GM19239 (cell line): ENCODE data around the gene SPATS2.
"Not testable (repeated sequence)": the region's sequence is repeated elsewhere in the genome, so short reads cannot be mapped to it uniquely, and the experiment has no call there.

Experiments
- DNase-seq: peaks from one replicate; pipeline ENCODE4 v3.0.0; 2011; ENCODE audit warnings: low spot score; ENCODE audit not compliant: insufficient read length
- FAIRE-seq: peaks from 2 replicates; lab custom pipeline; 2011; peaks lifted over from hg19 to GRCh38; lab: Jason Lieb, UNC

Gene SPATS2

GRCh38 chr12:49347311-49348193 lies 19.7 kb upstream of the SPATS2 start:
- DNase-seq: no peak
- peak; percentile 68 for FAIRE-seq

DNA sequence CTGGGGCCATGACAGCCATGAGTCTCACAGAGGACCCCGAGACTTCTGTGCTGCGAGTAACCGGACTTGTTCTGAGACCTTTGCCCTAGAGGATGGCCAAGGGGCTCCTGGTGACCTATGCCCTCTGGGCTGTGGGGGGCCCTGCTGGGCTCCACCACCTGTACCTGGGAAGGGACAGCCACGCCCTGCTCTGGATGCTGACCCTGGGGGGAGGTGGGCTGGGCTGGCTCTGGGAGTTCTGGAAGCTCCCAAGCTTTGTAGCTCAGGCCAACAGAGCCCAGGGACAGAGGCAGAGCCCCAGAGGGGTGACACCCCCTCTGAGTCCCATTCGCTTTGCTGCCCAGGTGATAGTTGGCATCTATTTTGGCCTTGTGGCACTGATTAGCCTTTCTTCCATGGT lies 18.5 kb upstream of the SPATS2 start:
- FAIRE-seq (no peak), DNase-seq (no peak)

GRCh38 chr12:49349266-49349665 lies 18.0 kb upstream of the SPATS2 start:
- DNase-seq (no peak), FAIRE-seq (no peak)

GRCh38 chr12:49352351-49352750 lies 14.9 kb upstream of the SPATS2 start:
- DNase-seq (no peak), FAIRE-seq (no peak)

- no peak for FAIRE-seq
Measured at GRCh38 chr12:49355913-49356312, 11.3 kb upstream of the SPATS2 start.

GRCh38 chr12:49357103-49357678 lies 10.1 kb upstream of the SPATS2 start:
- DNase-seq (no peak), FAIRE-seq (no peak)

More at GRCh38 chr12:49355913-49356312, 11.3 kb upstream of the SPATS2 start:
- no peak for DNase-seq

DNA sequence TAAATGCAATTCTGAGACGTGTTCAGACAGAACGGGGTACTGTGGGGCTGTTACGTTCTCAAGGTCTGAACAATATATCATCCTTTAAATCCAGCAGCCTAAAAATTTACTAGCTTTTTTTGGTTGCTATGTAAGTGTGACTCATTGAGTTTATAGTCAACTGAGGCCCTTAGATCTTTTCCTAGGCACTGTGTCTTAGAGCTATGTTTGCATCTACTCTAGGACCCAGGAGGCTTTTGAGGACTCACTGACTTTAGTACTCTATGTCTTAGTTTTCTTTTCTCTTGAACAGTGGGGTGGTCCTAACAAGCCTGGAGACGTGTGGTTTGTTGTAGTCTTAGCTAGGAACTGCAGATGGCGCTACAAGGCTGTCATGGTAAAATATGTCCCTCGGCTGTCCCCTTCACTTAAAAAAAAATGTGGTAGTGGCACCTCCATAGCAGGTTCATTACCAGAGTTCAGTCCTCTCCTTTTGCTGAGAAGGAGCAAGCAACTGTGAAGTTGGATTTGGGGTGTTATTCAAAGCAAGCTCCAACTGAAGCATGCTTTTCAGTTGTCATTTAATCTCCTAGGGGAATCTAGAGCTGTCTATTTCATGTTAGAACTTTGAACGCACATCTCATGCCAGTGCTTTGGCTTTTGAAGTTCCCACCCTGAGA lies 8.7 kb upstream of the SPATS2 start:
- FAIRE-seq (peak; percentile 84), DNase-seq (no peak)

- FAIRE-seq: no peak
- no peak for DNase-seq
Measured at GRCh38 chr12:49359671-49360070, 7.6 kb upstream of the SPATS2 start.

DNA sequence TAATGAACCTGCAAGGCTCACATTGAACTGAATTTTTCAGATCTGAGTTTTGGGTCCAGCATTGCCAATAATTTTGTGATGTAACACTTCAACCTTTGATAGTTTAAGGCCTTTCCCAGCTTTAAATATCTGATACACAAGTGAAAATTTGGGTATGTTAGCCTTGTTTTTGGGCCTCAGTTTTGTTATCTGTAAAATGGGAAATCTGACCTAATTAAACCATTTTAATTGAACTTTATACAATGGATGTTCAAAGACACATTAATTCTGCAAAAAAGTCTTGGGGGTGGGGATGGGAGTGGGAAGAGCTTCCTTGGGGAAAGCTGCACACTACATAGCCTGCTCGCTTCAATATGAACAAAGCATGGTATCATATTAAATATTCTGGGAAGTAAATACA lies 5.2 kb upstream of the SPATS2 start:
- DNase-seq (no peak), FAIRE-seq (no peak)

DNA sequence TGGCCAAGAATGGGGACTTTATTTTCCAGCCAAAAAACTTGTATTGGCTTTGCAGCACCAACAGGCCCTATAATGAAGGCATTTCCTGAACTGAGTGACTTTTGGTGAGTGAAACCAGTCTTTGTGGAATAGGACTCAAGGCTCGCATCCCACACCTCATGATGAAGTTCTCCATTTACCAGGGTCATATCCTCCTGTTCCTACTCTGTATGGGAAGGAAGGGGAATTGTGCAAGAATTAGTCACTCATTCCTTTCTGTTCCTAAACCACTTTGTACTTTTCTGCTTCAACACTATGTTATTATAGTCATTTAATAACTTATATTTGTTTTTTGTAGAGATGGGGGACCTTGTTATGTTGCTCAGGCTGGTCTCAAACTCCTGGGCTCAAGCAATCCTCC lies 2.3 kb upstream of the SPATS2 start:
- FAIRE-seq: no peak

DNA sequence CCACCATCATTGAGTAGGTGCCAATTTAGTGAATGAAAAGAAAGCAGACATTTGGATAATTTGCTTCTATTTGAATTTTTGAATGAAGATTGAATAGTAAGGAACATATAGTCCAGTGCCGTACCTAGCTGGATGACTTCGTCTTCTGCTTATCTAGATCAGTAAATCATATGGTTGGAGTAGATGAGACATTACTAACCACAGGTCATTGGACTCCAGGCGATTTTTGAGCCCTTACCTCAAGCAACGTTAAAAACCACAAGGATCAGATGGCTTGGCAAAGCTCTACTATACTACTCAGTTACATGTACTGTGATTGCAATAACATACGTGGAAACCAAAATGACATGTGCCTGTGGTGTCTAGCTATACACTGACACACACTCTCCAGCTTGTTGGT lies 1.7 kb upstream of the SPATS2 start:
- DNase-seq (no peak), FAIRE-seq (no peak)

More for the DNA sequence above, 2.3 kb upstream of the SPATS2 start:
- no peak for DNase-seq

DNA sequence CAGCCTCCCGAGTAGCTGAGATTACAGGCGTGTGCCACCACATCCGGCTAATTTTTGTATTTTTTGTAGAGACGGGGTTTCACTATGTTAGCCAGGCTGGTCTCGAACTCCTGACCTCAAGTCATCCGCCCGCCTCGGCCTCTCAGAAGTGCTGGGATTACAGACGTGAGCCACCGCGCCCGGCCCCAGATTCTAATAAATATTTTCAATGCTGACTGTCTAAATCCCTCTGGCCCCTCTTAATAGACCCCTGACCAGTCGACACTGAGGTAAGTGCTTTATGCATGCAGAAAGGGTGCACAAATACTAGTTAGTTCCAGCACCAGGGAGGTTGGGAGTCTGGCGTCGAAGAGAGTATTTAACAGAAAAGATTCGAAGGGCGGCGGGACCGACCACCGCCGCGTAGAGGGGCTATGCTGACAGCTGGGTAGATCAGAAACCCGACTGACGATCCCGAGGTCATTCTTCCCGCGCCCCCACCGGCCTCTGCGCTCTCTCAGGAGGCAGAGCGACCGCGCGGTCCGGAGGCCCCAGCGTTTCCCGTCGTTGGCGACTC lies 1.1 kb upstream of the SPATS2 start:
- no peak for FAIRE-seq
- DNase-seq: no peak

- DNase-seq: peak; percentile 74
- peak; percentile 77 for FAIRE-seq
Measured at GRCh38 chr12:49366652-49367380, 446 bp upstream of the SPATS2 start.

GRCh38 chr12:49368240-49368600 lies 958 bp downstream of the SPATS2 start:
- peak; percentile 83 for FAIRE-seq
- DNase-seq: no peak

- no peak for DNase-seq
Measured at GRCh38 chr12:49369411-49370145, 2.3 kb downstream of the SPATS2 start.

DNA sequence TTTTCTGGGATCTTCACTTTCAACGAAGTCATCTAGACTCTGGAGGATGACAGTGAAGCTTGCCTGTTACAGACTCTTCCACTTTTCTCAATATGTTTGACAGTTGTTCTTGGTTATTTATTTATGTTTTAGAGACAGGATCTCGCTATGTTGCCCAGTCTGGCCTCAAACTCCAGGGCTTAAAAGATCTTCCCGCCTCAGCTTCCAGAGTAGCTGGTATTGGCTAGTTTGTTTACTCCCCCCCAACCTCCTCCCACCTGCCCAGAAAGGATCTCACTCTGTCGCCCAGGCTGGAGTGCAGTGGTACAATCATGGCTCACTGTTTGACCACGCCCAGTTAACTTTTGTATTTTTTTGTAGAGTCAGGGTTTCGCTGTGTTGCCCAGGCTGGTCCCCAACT lies 3.3 kb downstream of the SPATS2 start:
- DNase-seq (no peak), FAIRE-seq (no peak)

More at GRCh38 chr12:49369411-49370145, 2.3 kb downstream of the SPATS2 start:
- FAIRE-seq: peak; percentile 87

- FAIRE-seq (no peak), DNase-seq (no peak)
Measured at GRCh38 chr12:49375406-49375805, 8.1 kb downstream of the SPATS2 start.

- peak; percentile 55 for FAIRE-seq
- DNase-seq: no peak
Measured at GRCh38 chr12:49377386-49377785, 10.1 kb downstream of the SPATS2 start.

DNA sequence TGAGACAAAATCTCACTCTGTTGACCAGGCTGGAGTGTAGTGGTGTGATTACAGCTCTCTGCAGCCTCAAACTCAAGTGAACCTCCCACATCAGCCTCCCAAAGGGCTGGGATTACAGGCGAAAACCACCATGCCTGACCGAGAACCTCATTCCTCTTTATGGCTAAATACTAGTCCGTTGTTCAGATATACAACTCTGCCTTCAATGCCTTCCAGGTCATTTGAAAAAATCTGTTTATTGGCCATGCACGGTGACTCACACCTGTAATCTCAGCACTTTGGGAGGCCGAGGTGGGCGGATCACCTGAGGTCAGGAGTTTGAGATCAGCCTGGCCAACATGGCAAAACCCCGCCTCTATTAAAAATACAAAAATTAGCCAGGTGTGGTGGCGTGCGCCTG lies 12.9 kb downstream of the SPATS2 start:
- DNase-seq, FAIRE-seq: not testable (repeated sequence)
